Epithelial cell of prostate (primary cell): ENCODE results near the gene ADARB2.
"Not testable (repeated sequence)": the region's sequence is repeated elsewhere in the genome, so short reads cannot be mapped to it uniquely, and the experiment has no call there.

ENCODE experiments used
- DNase-seq: peaks from one replicate; pipeline ENCODE4 v3.0.0-alpha.2; 2011; ENCODE audit warnings: low read depth, low spot score
- H3K27ac ChIP-seq: fragments of 450-650 bp; 2 replicates; pipeline ENCODE4 v1.5.1; 2017; ENCODE audit warnings: mild to moderate bottlenecking

Gene ADARB2

DNA sequence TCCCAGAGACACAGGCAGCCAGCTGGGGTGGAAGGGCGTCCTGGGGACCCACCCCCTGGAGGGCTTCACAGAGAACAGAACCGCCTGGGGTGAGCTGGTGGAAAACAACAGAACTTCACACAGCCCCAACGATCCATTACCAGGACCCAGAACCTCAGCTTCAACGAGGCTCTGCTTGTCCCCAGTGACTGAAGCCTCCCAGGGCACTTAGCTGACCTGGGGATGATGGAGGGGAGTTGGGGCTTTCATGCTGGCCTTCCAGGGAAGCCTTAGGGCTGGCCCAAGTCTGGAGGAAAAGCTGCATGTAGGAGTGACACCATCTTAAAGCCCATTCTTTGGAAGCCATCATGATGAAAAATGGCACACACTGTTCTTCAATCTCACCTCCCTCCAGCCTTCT, 381.0 kb downstream of the ADARB2 start:
- no peak overlapping the region for H3K27ac ChIP-seq
- DNase-seq = no peak

DNA sequence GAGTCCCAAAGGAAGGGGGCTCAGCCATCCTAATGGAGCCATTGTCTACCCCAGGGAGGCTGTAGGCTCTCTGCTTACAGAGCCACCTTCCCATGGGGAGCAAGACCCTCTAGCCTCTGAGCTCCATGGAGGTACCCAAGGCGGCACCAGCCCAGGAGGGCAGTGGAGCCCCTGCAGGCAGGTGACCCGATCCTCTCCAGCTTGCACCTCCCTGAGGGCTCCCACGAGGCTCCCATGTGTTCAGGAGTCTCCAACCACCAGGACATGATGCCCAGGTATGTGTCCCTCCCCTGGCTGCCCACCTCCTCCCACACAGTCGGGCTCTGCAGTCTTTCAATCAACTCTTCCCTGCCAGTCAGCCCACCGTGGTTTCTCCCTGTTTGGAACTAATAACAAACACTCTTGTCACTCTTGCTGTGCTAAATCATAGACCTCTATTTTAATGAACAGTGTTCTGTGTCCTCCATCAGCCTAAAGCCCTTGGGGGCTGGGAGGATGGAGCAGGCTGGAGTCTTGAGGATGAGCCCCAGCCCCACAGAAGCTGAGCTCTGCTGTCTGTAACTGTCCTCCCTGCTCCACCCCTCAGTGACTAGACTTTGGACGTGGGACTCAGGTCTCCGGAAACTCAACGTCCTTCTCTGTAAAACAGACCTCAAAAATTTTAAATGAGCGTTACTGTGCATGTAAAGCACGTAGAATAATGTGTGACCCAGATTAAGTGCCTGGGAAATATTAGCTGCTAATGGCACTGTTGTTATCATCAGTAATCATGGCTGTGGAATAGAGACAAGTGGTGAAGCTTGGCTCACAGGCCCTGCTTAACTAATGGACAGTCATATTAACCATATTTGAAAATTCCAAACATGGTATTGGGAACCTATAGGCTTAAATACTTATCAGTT, 382.3 kb downstream of the ADARB2 start:
- no peak overlapping the region for H3K27ac ChIP-seq
- DNase-seq = no peak

DNA sequence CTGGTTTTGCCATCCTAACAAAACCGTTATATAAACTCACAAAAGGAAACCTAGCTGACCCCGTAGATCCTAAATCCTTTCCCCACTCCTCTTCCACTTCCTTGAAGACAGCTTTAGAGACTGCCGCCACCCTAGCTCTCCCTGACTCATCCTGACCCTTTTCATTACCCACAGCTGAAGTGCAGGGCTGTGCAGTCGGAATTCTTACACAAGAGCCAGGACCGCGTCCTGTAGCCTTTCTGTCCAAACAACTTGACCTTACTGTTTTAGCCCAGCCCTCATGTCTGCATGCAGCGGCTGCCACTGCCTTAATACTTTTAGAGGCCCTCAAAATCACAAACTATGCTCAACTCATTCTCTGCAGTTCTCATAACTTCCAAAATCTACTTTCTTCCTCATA, 385.0 kb downstream of the ADARB2 start:
- DNase-seq, H3K27ac ChIP-seq: not testable (repeated sequence)

DNA sequence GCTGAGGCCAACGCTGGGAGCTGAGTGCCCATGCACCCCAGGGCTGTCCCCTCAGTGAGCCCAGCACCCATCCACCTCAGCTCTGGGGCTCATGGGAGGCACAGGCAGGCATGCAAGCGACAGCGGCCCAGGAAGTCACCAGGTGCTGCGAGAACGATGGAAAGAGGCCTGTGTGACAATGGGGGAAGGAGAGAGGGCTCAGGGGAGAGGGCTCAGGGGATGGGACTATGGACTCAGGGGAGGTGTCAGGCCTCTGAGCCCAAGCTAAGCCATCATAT, 388.6 kb downstream of the ADARB2 start:
- H3K27ac ChIP-seq = no peak overlapping the region
- no peak for DNase-seq

DNA sequence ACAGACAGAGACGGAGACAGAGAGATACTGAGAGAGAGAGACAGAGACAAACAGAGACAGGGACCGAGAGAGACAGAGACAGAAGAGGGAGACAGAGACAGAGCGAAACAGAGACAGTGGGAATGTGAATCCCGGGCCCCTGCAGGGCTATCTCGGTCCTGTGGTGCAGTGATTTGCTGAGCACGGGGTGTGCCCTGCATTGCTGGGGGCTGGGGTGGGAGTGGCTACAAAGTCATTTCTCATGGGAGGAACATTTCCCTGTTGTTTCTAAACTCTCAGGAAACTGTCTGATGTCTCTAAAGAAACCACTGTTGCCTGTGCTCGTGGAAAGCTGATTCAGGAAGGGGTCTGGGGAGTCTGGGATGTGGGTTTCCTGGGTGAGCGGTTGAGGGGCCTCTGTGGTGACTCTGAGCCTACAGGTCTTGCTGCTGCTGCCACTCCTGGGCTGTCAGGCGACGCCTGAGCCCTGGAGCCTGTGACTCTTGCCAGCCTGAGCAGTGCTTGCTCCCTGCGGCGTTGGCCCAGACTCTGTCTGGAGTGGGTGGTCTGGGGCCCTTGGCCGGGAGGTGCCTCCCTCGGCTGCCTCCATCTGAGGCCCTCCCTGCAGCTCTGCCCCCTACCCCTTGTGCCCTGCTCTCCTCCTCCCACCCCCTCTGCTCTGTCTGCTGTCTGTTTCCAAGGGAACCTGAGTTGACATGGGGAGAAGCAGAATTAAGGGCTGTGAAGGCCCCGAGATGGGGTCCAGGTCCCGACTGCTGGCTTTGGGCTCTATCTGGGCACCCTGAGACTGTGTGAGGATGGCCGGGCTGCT, 389.2 kb downstream of the ADARB2 start:
- no peak for DNase-seq

DNA sequence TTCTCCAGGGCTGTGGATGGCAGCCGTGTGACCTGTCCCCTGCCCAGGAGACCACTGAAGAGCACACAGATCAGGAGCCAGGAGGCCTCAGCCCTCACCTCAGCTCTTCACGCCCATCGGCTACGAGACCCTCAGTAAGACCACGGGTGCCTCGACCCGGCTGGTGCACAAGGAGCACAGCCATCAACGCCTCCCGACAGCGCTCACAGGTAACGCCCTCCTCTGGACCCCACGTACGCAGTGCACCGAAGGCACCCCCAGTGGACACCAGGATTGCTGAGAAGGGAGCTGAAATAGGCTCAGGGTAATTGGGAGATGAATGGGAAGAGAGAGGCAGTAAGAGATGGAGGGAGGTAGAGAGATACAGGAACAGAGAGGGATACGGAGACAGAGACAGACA, 389.8 kb downstream of the ADARB2 start:
- H3K27ac ChIP-seq = no peak overlapping the region
- DNase-seq = no peak

More for the DNA sequence above, 389.2 kb downstream of the ADARB2 start:
- H3K27ac ChIP-seq = no peak overlapping the region

DNA sequence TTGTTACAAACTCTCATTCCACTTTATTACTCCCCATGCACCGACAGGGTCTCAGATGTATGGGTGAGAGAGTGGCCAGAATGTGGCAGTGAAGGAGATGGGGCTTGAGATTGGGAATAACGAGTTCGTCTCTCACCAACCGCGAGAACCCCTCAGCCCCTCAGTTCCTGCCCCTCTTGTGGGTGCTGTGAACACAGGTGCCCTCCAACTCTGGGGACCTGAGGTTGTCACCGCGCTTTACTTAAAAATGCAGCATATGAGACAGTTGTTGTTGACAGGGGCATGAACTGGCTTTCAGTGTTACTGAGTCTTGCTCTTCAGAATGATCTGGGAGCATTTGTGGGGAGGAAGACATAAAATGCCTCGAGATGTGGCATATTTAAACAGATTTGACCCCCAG, 391.1 kb downstream of the ADARB2 start:
- no peak for DNase-seq
- no peak overlapping the region for H3K27ac ChIP-seq

DNA sequence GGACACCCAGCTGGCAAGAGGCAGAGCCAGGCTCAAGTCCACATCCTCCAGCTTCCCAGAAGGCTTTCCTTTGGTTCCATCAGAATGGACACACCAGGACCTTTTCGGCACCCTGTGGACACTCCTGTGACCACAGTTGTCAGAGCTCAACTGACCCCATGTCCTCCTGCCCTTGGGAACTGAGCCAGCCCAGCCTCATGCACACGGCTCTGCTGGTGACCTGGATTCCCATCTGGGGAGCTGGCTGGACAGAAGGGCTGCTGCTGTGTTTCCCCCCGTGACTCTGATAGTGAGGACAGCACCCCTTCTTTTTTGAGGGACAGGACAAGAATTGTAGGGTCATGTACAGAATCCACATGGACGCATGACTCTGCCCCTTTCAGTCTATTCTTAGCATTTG, 392.0 kb downstream of the ADARB2 start:
- H3K27ac ChIP-seq = no peak overlapping the region
- DNase-seq = no peak

DNA sequence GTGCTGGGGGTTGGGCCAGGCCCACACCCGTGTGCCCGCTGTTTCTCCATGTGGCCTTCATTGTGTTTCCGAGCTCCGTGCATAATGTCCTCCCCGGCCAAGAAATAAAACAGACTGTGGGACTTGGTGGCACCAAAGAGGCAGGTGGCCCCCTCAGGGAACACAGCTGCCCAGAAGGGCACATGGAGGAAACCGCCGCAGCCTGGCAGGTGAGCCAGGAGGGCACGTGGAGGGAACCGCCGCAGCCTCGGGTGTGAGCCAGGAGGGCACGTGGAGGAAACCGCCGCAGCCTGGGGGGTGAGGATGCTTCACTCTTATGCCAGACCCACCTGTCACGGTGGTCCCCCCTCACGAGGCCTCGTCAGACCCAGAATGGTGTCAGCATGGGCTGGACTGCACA, 392.5 kb downstream of the ADARB2 start:
- no peak overlapping the region for H3K27ac ChIP-seq
- DNase-seq = no peak

DNA sequence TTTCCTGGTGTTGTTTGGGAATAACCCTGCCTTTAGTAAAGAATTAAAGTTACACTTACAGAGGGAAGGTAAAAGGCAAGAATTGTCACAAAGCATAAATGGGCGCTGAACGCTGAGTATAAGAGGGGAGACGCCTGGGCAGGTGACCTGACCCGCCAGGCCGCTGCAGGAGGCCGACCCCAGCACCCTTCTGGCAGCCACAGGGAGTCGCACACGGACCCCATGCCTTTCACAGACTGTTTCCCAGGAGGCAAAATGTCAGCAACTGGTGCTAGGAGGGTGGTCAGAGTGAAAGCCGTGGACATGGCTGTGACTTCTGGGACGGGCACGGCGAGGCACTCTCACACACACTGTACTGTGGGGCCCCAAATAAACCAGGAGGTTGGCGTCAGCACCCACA, 392.9 kb downstream of the ADARB2 start:
- no peak for DNase-seq
- no peak overlapping the region for H3K27ac ChIP-seq

DNA sequence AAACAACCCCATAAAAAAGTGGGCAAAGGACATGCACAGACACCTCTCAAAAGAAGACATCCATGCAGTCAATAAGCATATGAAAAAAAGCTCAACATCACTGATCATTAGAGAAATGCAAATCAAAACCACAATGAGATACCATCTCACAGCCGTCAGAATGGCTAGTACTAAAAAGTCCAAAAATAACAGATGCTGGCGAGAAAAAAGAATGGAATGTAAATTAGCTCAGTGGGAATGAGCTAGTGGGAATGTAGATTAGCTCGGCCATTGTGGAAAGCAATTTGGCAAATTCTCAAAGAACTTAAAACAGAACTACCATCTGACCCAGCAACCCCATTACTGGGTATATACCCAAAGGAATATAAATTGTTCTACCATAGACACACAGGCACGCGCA, 394.1 kb downstream of the ADARB2 start:
- DNase-seq = no peak
- H3K27ac ChIP-seq = no peak overlapping the region

DNA sequence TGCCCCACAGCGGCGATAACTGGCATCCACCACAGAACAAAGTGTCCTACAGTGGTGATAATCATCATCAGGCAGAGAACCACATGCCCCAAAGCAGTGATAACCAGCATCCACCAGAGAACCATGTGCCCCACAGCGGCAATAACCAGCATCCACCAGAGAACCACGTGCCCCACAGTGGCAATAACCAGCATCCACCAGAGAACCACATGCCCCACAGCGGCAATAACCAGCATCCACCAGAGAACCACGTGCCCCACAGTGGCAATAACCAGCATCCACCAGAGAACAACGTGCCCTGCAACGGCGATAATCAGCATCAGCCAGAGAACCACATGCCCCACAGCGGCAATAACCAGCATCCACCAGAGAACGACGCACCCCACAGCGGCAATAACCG, 396.3 kb downstream of the ADARB2 start:
- not testable (repeated sequence) for DNase-seq, H3K27ac ChIP-seq

DNA sequence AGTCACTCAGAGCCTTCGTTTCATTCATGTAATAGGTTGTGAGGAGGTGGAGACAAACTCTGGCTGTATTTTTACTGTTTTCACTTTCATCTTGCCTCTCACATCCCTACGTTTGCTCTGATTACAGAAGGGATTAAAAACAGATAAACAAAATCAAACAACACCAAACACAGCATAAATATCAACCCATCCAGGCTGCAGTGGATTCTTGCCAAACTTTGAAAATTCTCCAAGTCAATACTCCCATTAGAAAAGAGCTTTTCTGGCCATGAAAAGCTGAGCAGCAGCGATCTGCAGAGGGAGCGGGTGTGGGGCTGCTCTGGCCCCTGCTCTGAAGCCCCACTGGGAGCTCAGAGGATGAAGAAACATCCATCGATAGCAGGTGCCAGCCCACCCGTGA, 397.9 kb downstream of the ADARB2 start:
- no peak for DNase-seq
- no peak overlapping the region for H3K27ac ChIP-seq

DNA sequence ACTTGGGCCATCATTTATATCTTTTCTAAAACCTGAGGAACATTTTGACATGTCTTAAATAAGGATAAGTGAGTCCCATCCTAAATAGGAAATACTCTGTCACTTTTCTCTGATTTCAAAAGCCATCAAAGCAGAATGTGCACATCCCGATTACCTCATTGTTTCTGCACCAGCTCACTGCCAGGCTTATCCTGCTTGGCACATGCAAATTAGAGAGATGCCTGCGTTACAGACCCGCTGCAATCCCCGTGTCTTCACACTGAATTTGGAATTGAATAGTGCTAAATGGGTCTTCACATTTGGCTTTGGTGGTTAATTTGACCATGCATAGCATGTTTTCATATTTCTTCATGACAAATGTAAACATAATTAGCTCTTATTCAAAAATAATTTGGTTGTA, 401.7 kb downstream of the ADARB2 start:
- DNase-seq = no peak

DNA sequence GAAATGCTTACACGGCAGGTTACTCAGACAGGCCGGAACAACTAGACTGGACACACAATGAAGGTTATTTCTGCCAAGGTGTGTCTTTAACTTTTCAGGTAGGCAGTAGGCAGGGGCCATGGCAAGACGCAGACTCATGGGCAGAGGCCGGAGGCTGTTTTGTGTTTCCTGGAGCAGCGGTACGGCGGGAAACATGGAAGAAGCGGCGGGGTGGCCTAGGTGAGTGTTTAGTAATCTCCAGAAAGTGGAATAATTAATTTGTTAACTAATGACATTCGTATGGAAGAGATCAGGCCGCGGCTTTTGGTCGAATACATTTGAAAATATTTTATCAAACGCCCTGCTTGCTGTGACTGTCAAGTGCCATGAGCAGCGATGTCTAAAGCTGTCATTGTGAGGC, 403.3 kb downstream of the ADARB2 start:
- DNase-seq = no peak
- H3K27ac ChIP-seq = no peak overlapping the region

More for the DNA sequence above, 401.7 kb downstream of the ADARB2 start:
- no peak overlapping the region for H3K27ac ChIP-seq

DNA sequence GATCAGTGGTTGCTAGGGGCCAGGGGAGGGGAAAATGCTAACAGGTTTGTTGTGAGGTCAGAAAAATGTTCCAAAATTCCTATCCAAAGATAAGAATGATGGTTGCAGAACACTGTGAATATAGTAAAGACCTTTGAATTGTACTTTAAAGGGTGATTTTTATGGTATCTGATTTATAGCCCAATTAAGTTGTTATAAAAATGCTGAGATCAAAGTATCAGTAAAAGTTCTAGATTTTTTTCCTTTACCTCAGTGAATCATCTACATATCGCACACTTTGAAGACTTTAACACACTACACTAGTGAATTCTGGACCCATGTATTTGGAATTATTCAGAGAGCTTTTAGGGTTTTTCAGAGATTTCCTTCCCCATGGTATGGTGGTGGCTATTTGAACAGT, 405.8 kb downstream of the ADARB2 start:
- no peak for DNase-seq
- no peak overlapping the region for H3K27ac ChIP-seq

DNA sequence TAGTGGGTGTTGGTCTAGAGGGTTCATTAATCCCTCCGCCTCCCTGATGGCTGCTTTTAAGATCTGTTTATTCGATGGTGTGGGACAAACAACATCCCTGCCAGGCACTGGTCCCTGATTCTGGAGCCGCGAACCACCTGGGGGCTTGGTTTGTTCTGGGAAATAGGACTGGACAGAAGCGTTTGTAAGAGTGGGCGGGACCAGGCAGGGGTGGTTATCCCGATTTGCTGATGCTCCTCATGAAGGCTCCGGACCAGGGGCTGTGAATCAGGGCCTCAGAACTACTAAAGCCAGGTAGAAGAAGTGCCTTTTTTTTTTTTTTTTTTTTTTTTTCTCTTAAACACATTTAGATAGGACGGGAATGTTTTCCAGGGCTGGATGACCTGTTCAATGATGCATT, 407.7 kb downstream of the ADARB2 start:
- DNase-seq = no peak
- no peak overlapping the region for H3K27ac ChIP-seq

DNA sequence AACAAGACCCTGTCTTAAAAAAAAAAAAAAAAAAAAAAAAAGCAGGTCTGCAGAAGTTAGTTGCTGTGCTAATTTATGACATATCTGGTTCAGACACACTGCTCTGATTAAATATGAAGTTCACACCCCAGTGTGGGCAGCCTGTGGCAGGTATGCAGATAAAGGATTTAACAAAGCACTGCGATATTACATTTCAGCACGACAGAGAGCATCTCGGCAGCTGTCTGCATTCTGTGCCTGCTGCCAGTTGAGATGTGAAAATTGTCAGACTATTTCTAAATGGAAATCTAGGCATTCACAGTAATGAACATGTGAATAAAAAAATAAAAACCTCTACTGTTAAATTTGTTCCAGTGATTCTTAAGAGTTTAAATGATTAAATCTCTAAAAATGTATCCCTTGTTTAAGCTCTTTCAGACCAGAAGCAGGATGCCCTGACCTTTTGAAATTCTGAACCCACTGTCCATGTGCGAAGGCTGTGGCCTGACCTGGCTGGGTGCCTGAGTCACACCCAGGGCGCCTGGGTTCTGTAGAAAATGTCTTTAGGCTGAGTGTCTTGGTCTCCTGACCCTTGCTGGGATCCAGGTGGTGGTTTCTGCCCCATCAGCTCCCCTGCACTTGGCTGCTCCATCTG, 408.2 kb downstream of the ADARB2 start:
- DNase-seq = no peak
- no peak overlapping the region for H3K27ac ChIP-seq

DNA sequence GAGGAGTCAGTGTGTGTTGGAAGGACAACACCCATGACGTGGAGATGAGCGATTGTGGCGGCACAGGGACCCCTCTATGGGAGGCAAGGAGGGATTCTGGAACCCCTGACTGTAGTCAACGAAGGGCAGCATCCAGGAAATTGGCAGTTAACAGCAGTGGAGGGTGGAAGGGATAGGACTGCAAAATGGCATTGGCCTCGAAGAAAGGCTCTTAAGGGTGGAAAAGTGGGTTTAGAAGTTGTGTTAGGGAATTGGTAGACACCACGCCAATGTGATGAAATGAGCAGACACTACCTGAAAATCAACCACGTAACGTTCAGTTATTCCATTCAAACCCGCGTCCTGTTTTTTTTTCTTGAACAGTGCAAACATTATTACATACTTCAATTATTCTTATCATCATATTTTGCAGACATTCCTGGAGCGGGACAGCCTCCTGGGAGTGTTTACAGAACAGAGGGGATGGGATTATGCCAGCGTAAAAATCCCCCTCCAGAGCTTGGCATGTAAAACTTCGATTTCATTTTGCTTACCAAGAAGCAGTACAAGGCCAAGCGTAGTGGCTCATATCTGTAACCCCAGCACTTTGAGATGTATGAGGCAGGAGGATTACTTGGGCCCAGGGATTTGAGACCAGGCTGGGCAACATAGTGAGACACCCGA, 409.0 kb downstream of the ADARB2 start:
- H3K27ac ChIP-seq = no peak overlapping the region
- DNase-seq = no peak

DNA sequence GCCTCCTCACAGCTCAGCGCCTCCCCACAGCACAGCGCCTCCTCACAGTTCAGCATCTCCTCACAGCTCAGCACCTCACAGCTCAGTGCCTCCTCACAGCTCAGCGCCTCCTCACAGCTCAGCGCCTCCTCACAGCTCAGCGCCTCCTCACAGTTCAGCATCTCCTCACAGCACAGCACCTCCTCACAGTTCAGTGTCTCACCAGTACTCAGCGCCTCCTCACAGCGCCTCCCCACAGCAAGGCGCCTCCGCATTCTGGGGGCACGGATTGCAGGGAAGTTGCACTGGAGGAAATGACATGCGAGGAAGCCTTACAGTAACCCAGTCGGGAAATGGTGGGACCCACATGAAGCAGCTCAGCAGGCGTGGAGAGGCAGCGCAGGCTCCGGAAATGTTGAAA, 409.6 kb downstream of the ADARB2 start:
- H3K27ac ChIP-seq = no peak overlapping the region
- no peak for DNase-seq

DNA sequence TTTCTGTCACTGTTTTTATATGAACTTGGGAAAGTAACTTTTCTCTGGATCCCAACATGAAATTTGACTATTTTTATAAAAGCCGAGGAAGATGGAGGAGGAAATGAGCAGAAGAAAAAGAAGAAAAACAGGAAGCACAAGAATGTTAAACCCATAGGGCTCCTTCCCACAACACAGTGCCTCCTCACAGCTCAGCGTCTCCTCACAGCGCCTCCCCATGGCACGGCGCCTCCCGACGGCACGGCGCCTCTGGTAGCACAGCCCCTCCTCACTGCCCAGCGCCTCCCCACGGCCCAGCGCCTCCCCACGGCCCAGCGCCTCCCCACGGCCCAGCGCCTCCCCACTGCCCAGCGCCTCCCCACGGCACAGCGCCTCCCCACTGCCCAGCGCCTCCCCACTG, 410.8 kb downstream of the ADARB2 start:
- H3K27ac ChIP-seq, DNase-seq: not testable (repeated sequence)
